CD4-positive, alpha-beta T cell (primary cell): ENCODE results near the gene ABHD17A. TPM values are rescaled to one million over a fixed set of nuclear protein-coding genes. Genes with fewer than 3 reads are reported as not detected.

Experiments
- ATAC-seq: fragments of 200-7000 bp; cut with Tn5 transposase; one replicate; pipeline ENCODE4 v1.10.0; 2022; ENCODE audit warnings: mild to moderate bottlenecking; ENCODE audit not compliant: poor library complexity
- CTCF ChIA-PET: fragments of 350-600 bp; sonication (Branson Sonifier 250); formaldehyde crosslinking; loops from one replicate; lab custom pipeline; 2021; ENCODE audit warnings: antibody characterized with exemption, inconsistent platforms; lab: Charles Lee
- POLR2A ChIA-PET: fragments of 350-600 bp; sonication (Branson Sonifier 250); formaldehyde crosslinking; loops from one replicate; lab custom pipeline; 2021; ENCODE audit warnings: antibody characterized with exemption, inconsistent platforms; lab: Charles Lee
- DNase-seq, 14 experiments: peaks; one replicate each; pipeline ENCODE4 v3.0.0-alpha.2; 2013 to 2020; ENCODE audit warnings: mixed read lengths in 2 of 14
- H3K27ac ChIP-seq, 2 donors: one replicate each; pipeline versions ENCODE4 v1.5.1 to v1.7.0; 2013; ENCODE audit warnings: low read length in 2 of 2, low read depth in 1 of 2, mild to moderate bottlenecking in 1 of 2
- H3K27me3 ChIP-seq, 2 experiments: 1 replicate in 1 of 2; 2 replicates in 1 of 2; pipeline versions ENCODE4 v1.6.1 to v1.7.0; 2013; ENCODE audit warnings: low read length in 2 of 2, control low read depth in 1 of 2, mild to moderate bottlenecking in 1 of 2, moderate library complexity in 1 of 2; ENCODE audit not compliant: insufficient read depth in 2 of 2, control insufficient read depth in 1 of 2
- H3K36me3 ChIP-seq: one replicate; pipeline ENCODE4 v1.6.1; 2013; ENCODE audit warnings: low read length, control low read depth; ENCODE audit not compliant: insufficient read depth
- H3K4me1 ChIP-seq: one replicate; pipeline ENCODE4 v1.6.1; 2013; ENCODE audit warnings: low read length, control low read depth; ENCODE audit not compliant: insufficient read depth
- H3K4me3 ChIP-seq: one replicate; pipeline ENCODE4 v1.5.1; 2013; ENCODE audit warnings: mild to moderate bottlenecking, low read length, moderate library complexity
- H3K9me3 ChIP-seq, 2 experiments: 1 replicate in 1 of 2; 2 replicates in 1 of 2; pipeline versions ENCODE4 v1.6.1 to v1.7.0; 2013; ENCODE audit warnings: low read length in 2 of 2, mild to moderate bottlenecking in 2 of 2, control low read depth in 1 of 2, moderate library complexity in 1 of 2; ENCODE audit not compliant: control insufficient read depth in 1 of 2, insufficient read depth in 1 of 2
- H3K27ac Mint-ChIP-seq: one replicate; pipeline ENCODE4 v1.8.0; 2020; ENCODE audit warnings: mixed read lengths
- H3K27me3 Mint-ChIP-seq: one replicate; pipeline ENCODE4 v1.8.0; 2021; ENCODE audit warnings: mixed read lengths
- H3K36me3 Mint-ChIP-seq: one replicate; pipeline ENCODE4 v1.8.0; 2021; ENCODE audit warnings: low read depth, mixed read lengths
- H3K4me1 Mint-ChIP-seq: one replicate; pipeline ENCODE4 v1.8.0; 2021; ENCODE audit warnings: low read depth, mixed read lengths
- H3K4me3 Mint-ChIP-seq: one replicate; pipeline ENCODE4 v1.8.0; 2020; ENCODE audit warnings: mild to moderate bottlenecking, mixed read lengths
- H3K9me3 Mint-ChIP-seq: one replicate; pipeline ENCODE4 v1.8.0; 2020; ENCODE audit warnings: mixed read lengths
- intact Hi-C, 2 experiments: fragments of 100-400 bp; cut with DNase I in 1 of 2; cut with micrococcal nuclease in 1 of 2; formaldehyde crosslinking; loops; one replicate each; pipeline versions ENCODE4 v1.15.1 to v1.9.0; 2023 to 2025; cut with DNase I, micrococcal nuclease
- total RNA-seq, 174 experiments: library from RNA in 2 of 174; stranded (reverse) in 2 of 174; gene quantifications; one replicate each; pipeline ENCODE4 v1.2.3 and lab custom pipeline; 2021 to 2026
- TF ChIP-seq, protein P1 (sequence below): fragments of 200-600 bp; IDR thresholded peaks from one replicate; pipeline ENCODE4 v1.8.0; 2022; ENCODE audit warnings: antibody characterized with exemption, mild to moderate bottlenecking

The ABHD17A gene
- total RNA-seq, 2 experiments from 2014 or later, result 156 to 172 TPM

- peaks cover 25% of the 10 kb centered on the region for H3K36me3 Mint-ChIP-seq
- peaks cover 24% of the 10 kb centered on the region for H3K4me1 ChIP-seq
- H3K27me3 Mint-ChIP-seq, result no peaks in the 10 kb centered on the region
- H3K4me1 Mint-ChIP-seq, result peaks cover 17% of the 10 kb centered on the region
- peak overlapping the region; percentile 36 for H3K27ac Mint-ChIP-seq
- POLR2A ChIA-PET, result interaction anchor here (1.2 to 3.6 kb wide), 2 partner anchors 9 kb away, joined by 3 to 41 read pairs; no protein-coding TSS in a partner anchor
- intact Hi-C loops, result no loop called here
- H3K9me3 Mint-ChIP-seq, result no peaks in the 10 kb centered on the region
- no peaks in the 10 kb centered on the region for H3K9me3 ChIP-seq
- DNase-seq (peak in 1 of 14 experiments; percentile 34), ATAC-seq (no peak)
- H3K4me3 Mint-ChIP-seq, result peak overlapping the region; percentile 45
- CTCF ChIA-PET, result interaction anchor here (0.7 kb wide), 1 partner anchor 60 kb away, joined by 3 read pairs; no protein-coding TSS in a partner anchor
- H3K27me3 ChIP-seq, result no peaks in the 10 kb centered on the region
- H3K4me3 ChIP-seq, result no peak overlapping the region
- no peak overlapping the region for H3K27ac ChIP-seq
- peaks cover 13% of the 10 kb centered on the region for H3K36me3 ChIP-seq
- TF ChIP-seq, protein P1, sequence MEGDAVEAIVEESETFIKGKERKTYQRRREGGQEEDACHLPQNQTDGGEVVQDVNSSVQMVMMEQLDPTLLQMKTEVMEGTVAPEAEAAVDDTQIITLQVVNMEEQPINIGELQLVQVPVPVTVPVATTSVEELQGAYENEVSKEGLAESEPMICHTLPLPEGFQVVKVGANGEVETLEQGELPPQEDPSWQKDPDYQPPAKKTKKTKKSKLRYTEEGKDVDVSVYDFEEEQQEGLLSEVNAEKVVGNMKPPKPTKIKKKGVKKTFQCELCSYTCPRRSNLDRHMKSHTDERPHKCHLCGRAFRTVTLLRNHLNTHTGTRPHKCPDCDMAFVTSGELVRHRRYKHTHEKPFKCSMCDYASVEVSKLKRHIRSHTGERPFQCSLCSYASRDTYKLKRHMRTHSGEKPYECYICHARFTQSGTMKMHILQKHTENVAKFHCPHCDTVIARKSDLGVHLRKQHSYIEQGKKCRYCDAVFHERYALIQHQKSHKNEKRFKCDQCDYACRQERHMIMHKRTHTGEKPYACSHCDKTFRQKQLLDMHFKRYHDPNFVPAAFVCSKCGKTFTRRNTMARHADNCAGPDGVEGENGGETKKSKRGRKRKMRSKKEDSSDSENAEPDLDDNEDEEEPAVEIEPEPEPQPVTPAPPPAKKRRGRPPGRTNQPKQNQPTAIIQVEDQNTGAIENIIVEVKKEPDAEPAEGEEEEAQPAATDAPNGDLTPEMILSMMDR, result no peak
Observed at GRCh38 chr19:1866693-1867348, 18.5 kb downstream of the ABHD17A start.

- peaks cover under 1% of the 10 kb centered on the region for H3K36me3 ChIP-seq
- ATAC-seq (no peak), DNase-seq (peak in 1 of 14 experiments; percentile 47)
- peak overlapping the region; percentile 13 to 67 for H3K27ac ChIP-seq
- H3K4me1 ChIP-seq, result peaks cover 32% of the 10 kb centered on the region
- no peaks in the 10 kb centered on the region for H3K9me3 ChIP-seq
- Mint-ChIP-seq H3K36me3 (peaks cover 24% of the 10 kb centered on the region), H3K4me3 (peak overlapping the region; percentile 85), H3K4me1 (peaks cover 30% of the 10 kb centered on the region), H3K27me3 (no peaks in the 10 kb centered on the region), H3K9me3 (no peaks in the 10 kb centered on the region), H3K27ac (peak overlapping the region; percentile 69)
- H3K27me3 ChIP-seq, result no peaks in the 10 kb centered on the region
- POLR2A ChIA-PET, result interaction anchor here (0.8 to 3.6 kb wide), 9 partner anchors 10 to 76 kb away, joined by 3 to 41 read pairs (median 5); partner anchors contain the start of gene ABHD17A
- intact Hi-C loops, result no loop called here
- TF ChIP-seq, protein P1, result no peak
- CTCF ChIA-PET, result interaction anchor here (0.8 to 1.5 kb wide), 10 partner anchors 9 to 83 kb away, joined by 3 to 23 read pairs (median 4); no protein-coding TSS in a partner anchor
- H3K4me3 ChIP-seq, result peak overlapping the region; percentile 83
Observed at GRCh38 chr19:1865172-1866010, 19.9 kb downstream of the ABHD17A start.

- Mint-ChIP-seq H3K9me3 (no peaks in the 10 kb centered on the region), H3K27ac (peak overlapping the region; percentile 63), H3K27me3 (no peaks in the 10 kb centered on the region), H3K4me1 (peaks cover 36% of the 10 kb centered on the region), H3K36me3 (peaks cover 21% of the 10 kb centered on the region), H3K4me3 (peak overlapping the region; percentile 90)
- H3K27me3 ChIP-seq, result no peaks in the 10 kb centered on the region
- peaks cover 40% of the 10 kb centered on the region for H3K4me1 ChIP-seq
- peak overlapping the region; percentile 83 for H3K4me3 ChIP-seq
- TF ChIP-seq, protein P1, result peak; percentile 74
- no peaks in the 10 kb centered on the region for H3K36me3 ChIP-seq
- peak overlapping the region; percentile 67 to 89 for H3K27ac ChIP-seq
- POLR2A ChIA-PET, result interaction anchor here (0.6 to 3.6 kb wide), 10 partner anchors 9 to 79 kb away, joined by 3 to 41 read pairs (median 4); partner anchors contain the start of gene ABHD17A
- DNase-seq (peak in 11 of 14 experiments; percentile 36 to 81 (median 56)), ATAC-seq (no peak)
- no peaks in the 10 kb centered on the region for H3K9me3 ChIP-seq
- intact Hi-C loops, result loop anchor here (1.0 to 5.0 kb wide), 5 partner anchors 11 to 233 kb away; partner anchors contain the start of genes ADAT3 (in 2 of the 2), SCAMP4 (in 2 of the 2), ABHD17A (in 1 of the 2) and IZUMO4 (in 1 of the 2)
- CTCF ChIA-PET, result interaction anchor here (0.6 to 1.5 kb wide), 13 partner anchors 8 to 84 kb away, joined by 3 to 23 read pairs (median 4); no protein-coding TSS in a partner anchor
Observed at GRCh38 chr19:1864480-1865171, 20.7 kb downstream of the ABHD17A start.
